Neural crest cell (in vitro differentiated cells): Measurements from ENCODE around the gene MLIP. TPM values are rescaled to one million over a fixed set of nuclear protein-coding genes. Genes with fewer than 3 reads are reported as not detected.

ENCODE experiments used
- DNase-seq: peaks from one replicate; pipeline ENCODE4 v3.0.0; 2021; ENCODE audit warnings: low read depth, mixed read lengths, low spot score
- H3K27ac Mint-ChIP-seq: one replicate; pipeline ENCODE4 v1.8.0; 2021; ENCODE audit warnings: mild to moderate bottlenecking, mixed read lengths; ENCODE audit not compliant: unreplicated experiment
- H3K27me3 Mint-ChIP-seq: 2 replicates; pipeline ENCODE4 v1.8.0; 2021; ENCODE audit warnings: low read depth, mild to moderate bottlenecking, mixed read lengths
- H3K36me3 Mint-ChIP-seq: 2 replicates; pipeline ENCODE4 v1.8.0; 2021; ENCODE audit warnings: low read depth, mild to moderate bottlenecking, mixed read lengths
- H3K4me1 Mint-ChIP-seq: 2 replicates; pipeline ENCODE4 v1.8.0; 2021; ENCODE audit warnings: mixed read lengths
- H3K4me3 Mint-ChIP-seq: one replicate; pipeline ENCODE4 v1.8.0; 2021; ENCODE audit warnings: mild to moderate bottlenecking, mixed read lengths
- H3K9me3 Mint-ChIP-seq: 2 replicates; pipeline ENCODE4 v1.8.0; 2021; ENCODE audit warnings: mixed read lengths
- CTCF ChIP-seq: fragments of 200-600 bp; sonication (generic); conservative IDR thresholded peaks from 2 replicates; pipeline ENCODE4 v1.5.0; 2021; ENCODE audit warnings: antibody characterized with exemption, mild to moderate bottlenecking
- total RNA-seq: library from RNA; stranded (reverse); gene quantifications from 2 replicates; pipeline ENCODE4 v1.2.1, GENCODE V29; 2021

Gene MLIP
- total RNA-seq, 1 donor from 2014 or later = not detected

- H3K36me3 Mint-ChIP-seq = no peaks in the 10 kb centered on the region
- no peaks in the 10 kb centered on the region for H3K27me3 Mint-ChIP-seq
- no peak overlapping the region for H3K27ac Mint-ChIP-seq
- H3K9me3 Mint-ChIP-seq = peaks cover 14% of the 10 kb centered on the region
- no peak overlapping the region for H3K4me3 Mint-ChIP-seq
- peaks cover 8% of the 10 kb centered on the region for H3K4me1 Mint-ChIP-seq
- DNase-seq = no peak
- TF ChIP-seq CTCF = no peak
Observed at GRCh38 chr6:54112151-54112650, 958 bp downstream of the MLIP start.

- TF ChIP-seq CTCF = no peak
- no peak overlapping the region for H3K27ac Mint-ChIP-seq
- no peak overlapping the region for H3K4me3 Mint-ChIP-seq
- H3K27me3 Mint-ChIP-seq = no peaks in the 10 kb centered on the region
- H3K36me3 Mint-ChIP-seq = no peaks in the 10 kb centered on the region
- peaks cover 8% of the 10 kb centered on the region for H3K4me1 Mint-ChIP-seq
- DNase-seq = no peak
- H3K9me3 Mint-ChIP-seq = peaks cover 14% of the 10 kb centered on the region
Observed at GRCh38 chr6:54114991-54115390, 3.7 kb downstream of the MLIP start.

- H3K9me3 Mint-ChIP-seq = peaks cover 14% of the 10 kb centered on the region
- no peak overlapping the region for H3K27ac Mint-ChIP-seq
- TF ChIP-seq CTCF = no peak
- DNase-seq = no peak
- no peaks in the 10 kb centered on the region for H3K36me3 Mint-ChIP-seq
- H3K27me3 Mint-ChIP-seq = no peaks in the 10 kb centered on the region
- H3K4me1 Mint-ChIP-seq = peaks cover 8% of the 10 kb centered on the region
- no peak overlapping the region for H3K4me3 Mint-ChIP-seq
Observed at GRCh38 chr6:54115966-54116365, 4.7 kb downstream of the MLIP start.

- TF ChIP-seq CTCF = no peak
- H3K36me3 Mint-ChIP-seq = no peaks in the 10 kb centered on the region
- H3K9me3 Mint-ChIP-seq = peaks cover 14% of the 10 kb centered on the region
- no peaks in the 10 kb centered on the region for H3K4me1 Mint-ChIP-seq
- H3K4me3 Mint-ChIP-seq = no peak overlapping the region
- H3K27ac Mint-ChIP-seq = no peak overlapping the region
- no peaks in the 10 kb centered on the region for H3K27me3 Mint-ChIP-seq
- no peak for DNase-seq
Observed at GRCh38 chr6:54118117-54118516, 6.9 kb downstream of the MLIP start.

- Mint-ChIP-seq H3K4me3 (no peak overlapping the region), H3K27me3 (no peaks in the 10 kb centered on the region), H3K4me1 (no peaks in the 10 kb centered on the region), H3K9me3 (no peaks in the 10 kb centered on the region), H3K27ac (no peak overlapping the region), H3K36me3 (no peaks in the 10 kb centered on the region)
- TF ChIP-seq CTCF = no peak
- no peak for DNase-seq
Observed at GRCh38 chr6:54125493-54125892, 14.2 kb downstream of the MLIP start.

- Mint-ChIP-seq H3K4me3 (no peak overlapping the region), H3K36me3 (no peaks in the 10 kb centered on the region), H3K9me3 (no peaks in the 10 kb centered on the region), H3K27me3 (no peaks in the 10 kb centered on the region), H3K27ac (no peak overlapping the region), H3K4me1 (no peaks in the 10 kb centered on the region)
- no peak for DNase-seq
- TF ChIP-seq CTCF = no peak
Observed at GRCh38 chr6:54130179-54130578, 18.9 kb downstream of the MLIP start.
